Prostate gland (tissue), 2 donors: Measurements from ENCODE around the gene SMIM5.

ENCODE experiments used
- CTCF ChIP-seq, 4 experiments: fragments of 200-600 bp in 2 of 4; fragments of 450-650 bp in 2 of 4; sonication (generic) in 2 of 4; IDR thresholded peaks; 1 replicate in 3 of 4; 2 replicates in 1 of 4; pipeline ENCODE4 v1.5.1; 2016 to 2019; ENCODE audit warnings: antibody characterized with exemption in 4 of 4, mild to moderate bottlenecking in 2 of 4, moderate library complexity in 2 of 4
- POLR2A ChIP-seq: fragments of 450-650 bp; IDR thresholded peaks from one replicate; pipeline ENCODE4 v1.6.1; 2016; ENCODE audit warnings: antibody characterized with exemption, mild to moderate bottlenecking

- no peak for TF ChIP-seq CTCF (IDR thresholded peaks at IDR 0.05)
- TF ChIP-seq POLR2A, result no peak
Measured at GRCh38 chr17:75650874-75651273, 17.6 kb downstream of the SMIM5 start.
